ENCODE data around the gene SETD1A.

DNA sequence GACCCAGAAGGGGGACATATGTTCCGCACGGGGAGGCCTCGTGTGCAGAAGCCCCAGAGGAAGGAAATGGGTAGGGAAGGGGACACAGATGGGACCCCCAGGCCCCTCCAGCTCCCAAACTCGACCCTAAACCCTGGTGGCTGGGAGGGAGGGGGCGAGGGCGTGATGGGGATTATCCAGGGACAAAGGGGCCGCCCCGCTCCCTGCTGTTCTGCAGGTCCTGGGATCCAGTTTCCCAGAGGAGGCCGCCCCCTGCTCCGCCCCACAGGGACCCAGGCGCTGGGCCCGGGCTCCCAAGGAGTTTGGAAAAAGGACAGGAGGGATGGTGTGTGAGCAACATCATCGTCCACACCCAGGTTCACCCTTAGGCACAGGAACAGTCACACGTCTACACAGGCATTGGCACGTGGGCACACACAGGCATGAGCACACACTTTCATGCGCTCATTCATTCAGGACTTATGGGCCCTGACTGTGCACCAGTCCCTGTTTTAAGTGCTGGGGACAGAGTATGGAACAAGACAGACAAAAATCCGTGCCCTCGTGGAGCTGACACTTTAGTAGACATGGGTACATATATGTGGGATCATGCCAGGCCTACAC is 47.0 kb upstream of the SETD1A start:
- TF ChIP-seq, protein P1, sequence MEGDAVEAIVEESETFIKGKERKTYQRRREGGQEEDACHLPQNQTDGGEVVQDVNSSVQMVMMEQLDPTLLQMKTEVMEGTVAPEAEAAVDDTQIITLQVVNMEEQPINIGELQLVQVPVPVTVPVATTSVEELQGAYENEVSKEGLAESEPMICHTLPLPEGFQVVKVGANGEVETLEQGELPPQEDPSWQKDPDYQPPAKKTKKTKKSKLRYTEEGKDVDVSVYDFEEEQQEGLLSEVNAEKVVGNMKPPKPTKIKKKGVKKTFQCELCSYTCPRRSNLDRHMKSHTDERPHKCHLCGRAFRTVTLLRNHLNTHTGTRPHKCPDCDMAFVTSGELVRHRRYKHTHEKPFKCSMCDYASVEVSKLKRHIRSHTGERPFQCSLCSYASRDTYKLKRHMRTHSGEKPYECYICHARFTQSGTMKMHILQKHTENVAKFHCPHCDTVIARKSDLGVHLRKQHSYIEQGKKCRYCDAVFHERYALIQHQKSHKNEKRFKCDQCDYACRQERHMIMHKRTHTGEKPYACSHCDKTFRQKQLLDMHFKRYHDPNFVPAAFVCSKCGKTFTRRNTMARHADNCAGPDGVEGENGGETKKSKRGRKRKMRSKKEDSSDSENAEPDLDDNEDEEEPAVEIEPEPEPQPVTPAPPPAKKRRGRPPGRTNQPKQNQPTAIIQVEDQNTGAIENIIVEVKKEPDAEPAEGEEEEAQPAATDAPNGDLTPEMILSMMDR (IDR thresholded peaks at IDR 0.05), result no peak
- no peak for TF ChIP-seq POLR2AphosphoS2 (conservative IDR thresholded peaks at IDR 0.05; ENCODE audit: low read length)
- no peak for TF ChIP-seq POLR2A (IDR thresholded peaks at IDR 0.05; ENCODE audit: low read length)
- no peak for TF ChIP-seq BHLHE40 (IDR thresholded peaks at IDR 0.05; ENCODE audit: low read depth, low read length)

Data from A549 (cell line).